NCI-H526 (cell line): Measurements from ENCODE around the gene SHISA4.
"Not testable (repeated sequence)": the region's sequence is repeated elsewhere in the genome, so short reads cannot be mapped to it uniquely, and the experiment has no call there.

Experiments used
- DNase-seq, 2 experiments: peaks; one replicate each; lab custom pipeline; 2025; lab: John Stamatoyannopoulos, UW

SHISA4 gene

DNA sequence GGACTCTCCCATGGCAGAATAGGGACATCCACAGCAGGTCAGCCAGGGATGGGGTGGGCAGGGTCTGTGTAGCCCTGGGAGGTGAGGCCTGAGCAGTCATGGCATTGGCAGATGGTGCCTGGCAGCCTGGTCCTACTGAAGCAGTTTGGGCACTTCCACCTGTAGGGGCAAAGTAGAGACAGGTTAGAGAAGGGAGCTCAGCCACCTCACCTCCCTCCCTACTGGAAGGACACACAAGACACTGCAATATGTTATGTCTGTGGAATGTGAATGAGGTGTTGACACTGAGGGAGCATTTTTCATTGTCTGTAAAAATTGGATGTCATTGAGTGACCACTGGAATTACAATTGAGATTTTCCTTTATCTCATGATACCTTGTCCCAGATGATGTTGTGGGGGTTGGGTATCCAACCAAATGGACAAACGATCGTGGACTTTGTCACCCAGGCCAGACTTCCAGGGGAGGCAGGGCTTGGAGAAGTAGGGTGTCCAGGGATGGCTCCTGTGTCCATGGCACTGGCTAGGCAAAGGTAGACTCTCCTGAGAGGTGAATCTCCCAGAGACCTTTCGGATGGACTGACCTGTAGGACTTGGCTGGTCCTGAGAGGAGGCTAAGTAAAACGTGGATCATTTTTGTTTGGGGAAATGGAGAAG lies 9.7 kb downstream of the SHISA4 start:
- no peak for DNase-seq

DNA sequence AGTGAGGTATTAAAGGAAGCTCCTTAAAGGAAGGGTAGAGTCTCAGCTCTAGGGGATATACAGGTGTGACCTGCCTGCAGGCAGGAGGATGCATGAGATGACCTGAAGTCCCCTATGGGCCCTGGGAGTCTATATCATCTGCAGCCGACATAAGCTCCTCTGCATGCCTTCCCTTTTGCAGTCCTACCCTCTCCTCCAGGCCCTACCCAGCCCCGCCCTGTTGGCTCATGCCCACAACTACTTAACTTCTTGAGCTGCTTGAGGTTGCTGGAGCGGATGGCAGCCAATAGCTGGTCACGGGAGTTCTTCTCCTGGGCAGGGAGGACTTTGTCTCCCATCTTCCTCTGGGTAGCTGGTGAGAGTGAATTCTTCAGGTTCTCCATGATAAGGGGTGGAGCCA lies 10.3 kb downstream of the SHISA4 start:
- no peak for DNase-seq

DNA sequence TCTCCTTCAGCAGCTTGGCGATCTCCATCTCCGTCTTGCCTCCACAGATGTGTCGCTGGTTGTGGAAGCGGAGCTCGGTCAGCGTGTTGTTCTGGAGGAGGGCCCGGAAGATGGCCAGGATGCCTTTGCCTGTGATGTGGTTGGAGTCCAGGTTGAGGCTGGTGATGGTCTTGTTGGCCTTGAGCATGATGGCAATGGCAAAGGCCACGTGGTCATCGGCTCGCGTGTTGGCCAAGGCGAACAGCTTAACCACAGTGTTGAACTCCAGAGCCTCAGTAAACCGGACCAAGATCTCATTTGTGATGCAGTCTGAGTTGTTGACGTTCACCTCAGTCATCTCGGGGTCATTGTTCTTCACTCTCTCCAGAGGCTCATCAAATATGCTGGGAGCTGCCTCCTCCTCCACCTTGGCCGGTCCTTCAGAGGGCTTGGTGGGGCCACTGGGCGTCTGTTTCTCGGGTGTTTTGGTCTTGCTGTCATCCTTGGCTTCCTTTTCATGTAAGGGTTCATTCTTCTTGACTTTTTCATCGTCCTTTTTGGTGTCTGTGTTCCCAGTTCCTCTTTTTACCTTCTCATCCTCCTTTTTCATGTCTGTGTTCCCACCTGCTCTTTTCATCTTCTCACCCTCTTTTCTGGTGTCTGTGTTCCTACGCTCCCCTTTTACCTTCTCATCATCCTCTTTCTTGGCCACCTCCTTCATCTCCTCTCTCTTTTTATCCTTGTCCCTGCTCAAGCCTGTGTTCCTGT lies 11.2 kb downstream of the SHISA4 start:
- DNase-seq = no peak

DNA sequence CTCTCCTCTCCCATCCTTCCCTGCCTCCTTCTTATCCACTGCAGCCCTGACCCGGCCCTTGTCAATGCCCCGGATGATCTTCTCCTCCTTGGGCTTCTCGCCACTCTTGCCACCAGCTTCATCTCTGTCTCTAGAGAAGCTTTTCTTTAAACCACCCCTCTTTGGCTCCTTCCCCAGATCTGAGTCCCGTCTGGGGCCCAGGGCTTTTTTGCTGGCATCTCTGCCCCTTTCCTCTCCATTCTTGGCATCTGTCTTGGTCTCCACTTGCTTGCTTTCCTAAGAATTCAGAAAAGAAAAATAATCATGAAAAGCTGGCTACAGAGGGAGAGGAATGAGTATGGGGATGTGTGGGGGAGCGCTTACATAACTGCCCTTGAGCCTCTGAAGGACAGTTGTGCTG lies 11.8 kb downstream of the SHISA4 start:
- no peak for DNase-seq

DNA sequence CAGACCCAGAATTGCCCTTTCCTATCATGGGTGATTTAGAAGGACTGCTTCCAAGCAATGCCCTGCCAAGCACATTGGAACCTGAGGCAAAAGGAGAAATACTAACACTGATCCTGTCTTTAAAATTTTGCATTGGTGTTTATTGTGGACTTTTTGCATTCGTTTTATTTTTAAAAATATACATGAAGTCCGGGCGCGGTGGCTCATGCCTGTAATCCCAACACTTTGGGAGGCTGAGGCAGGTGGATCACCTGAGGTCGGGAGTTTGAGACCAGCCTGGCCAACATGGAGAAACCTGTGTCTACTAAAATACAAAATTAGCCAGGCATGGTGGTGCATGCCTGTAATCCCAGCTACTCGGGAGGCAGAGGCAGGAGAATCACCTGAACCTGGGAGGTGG lies 12.3 kb downstream of the SHISA4 start:
- not testable (repeated sequence) for DNase-seq

DNA sequence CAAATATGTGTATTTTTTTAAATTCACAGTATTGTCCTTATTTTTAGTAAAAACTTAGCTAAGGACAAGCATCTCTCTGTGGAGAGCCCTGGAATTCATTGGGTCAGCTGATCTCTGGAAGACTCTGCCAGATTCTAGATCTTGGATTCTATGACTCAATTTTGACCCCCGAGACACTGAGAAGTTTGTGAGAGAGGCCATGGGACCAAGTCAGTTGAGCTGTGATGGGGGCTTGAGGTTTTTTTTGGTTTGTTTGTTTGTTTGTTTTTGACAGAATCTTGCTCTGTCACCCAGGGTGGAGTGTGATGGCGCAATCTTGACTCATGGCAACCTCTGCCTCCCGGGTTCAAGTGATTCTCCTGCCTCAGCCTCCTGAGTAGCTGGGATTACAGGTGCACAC lies 13.5 kb downstream of the SHISA4 start:
- DNase-seq = no peak

DNA sequence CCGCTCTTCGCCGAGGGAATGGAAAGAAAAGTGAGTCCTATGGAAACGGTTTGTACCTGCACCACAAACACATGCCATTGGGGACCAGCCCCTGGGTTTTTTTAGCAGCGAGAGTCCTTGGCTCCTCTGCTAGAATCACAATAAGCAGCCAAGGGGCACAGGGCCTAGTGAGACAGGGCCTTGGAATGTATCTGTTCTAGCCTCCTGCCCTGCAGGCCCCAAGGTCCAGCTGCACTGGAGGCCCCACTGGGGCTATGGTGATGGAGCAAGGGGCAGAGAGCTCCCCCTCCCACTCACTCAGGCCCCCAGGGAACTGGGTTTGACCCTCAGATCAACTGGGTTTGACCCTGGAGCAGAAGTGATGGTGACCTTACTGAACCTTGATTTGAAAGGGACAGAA lies 14.4 kb downstream of the SHISA4 start:
- no peak for DNase-seq

DNA sequence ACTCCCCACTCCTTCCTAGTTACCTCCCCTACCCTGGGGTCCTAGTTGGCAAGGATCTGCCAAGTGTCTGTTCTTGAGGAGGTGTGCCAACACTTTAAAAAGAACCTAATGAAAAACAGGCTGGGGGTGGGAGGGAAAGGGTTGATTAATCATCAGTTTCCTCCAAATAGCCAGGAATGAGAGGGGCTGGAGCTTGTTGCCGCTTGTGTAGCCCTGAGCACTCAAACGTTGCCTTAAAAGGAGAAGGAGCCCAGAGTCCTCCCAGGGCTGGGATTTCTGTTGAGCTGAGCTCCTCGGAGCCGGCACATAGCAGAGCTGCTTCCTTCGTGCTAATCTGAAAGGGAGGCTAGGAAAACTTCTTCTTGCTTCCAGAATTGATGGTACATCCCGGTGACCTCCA lies 15.9 kb downstream of the SHISA4 start:
- DNase-seq = no peak

DNA sequence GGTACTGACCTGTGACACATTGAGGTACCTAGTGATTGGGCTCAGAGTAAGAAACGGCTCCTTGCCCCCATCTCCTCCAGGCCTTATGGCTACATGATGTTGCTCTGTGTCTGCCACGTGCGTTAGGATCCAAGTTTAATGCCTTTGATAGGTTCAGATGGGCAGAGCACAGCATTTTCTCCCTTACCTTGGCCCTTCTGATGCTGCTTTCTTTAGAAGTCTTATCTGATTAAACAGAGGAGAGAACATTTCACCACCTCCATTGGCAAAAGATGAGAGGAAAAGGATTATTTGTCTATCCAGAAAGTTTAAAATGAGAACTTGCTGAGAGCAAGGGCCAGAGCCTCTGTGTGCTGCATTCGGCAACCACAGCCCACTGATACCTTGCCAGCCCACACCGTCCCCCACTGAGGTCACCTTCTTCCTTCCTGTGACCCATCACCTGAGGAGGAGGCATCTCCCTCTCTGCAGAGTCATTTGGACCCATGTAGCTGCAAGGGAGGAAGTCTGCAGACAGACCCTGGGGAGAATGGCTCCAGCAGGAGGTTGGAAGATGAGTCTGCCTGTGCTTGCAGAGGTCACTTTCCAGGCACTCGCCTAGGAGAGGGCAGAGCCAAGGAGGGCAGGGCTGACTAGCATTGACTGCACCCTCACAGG lies 16.7 kb downstream of the SHISA4 start:
- DNase-seq = no peak

DNA sequence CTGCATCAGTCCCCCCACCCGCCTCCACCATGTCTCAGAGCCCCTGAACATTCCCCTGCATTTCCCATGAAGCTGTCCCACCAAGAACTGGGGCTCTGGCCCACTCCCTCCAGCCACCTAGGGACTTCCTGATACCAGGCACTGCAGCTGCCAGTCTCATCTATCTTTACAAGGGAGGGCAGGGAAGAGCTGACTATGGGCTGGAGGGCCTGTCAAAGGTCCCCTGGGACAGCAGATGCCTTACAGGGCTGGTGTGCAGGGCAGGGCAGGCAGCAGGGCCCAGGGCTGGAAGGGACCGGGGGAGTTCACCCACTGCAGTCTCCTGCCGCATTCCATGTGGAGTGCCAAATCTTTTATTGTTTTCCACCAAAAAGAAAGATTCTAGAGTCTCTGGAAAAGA lies 17.6 kb downstream of the SHISA4 start:
- DNase-seq = peak in 1 of 2 experiments; percentile 9

DNA sequence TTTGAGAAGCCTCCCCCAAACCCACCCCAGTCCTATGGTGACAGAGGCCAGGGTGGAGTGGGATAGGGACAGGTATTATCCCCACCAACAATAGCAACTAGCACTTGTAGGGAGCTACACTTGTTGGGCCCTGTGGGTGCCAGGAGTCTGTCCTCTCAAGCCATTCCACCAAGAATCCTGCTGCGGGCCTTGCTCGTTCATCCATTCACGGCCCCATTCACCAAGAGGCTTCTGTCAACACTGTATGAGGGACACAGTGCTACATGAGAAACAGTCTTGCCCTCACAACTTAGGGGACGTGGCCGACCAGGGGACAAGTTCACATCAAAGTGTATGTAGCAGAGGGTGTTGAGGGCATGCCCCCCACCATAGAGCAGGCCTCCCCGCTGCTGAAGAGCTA lies 18.9 kb downstream of the SHISA4 start:
- no peak for DNase-seq

DNA sequence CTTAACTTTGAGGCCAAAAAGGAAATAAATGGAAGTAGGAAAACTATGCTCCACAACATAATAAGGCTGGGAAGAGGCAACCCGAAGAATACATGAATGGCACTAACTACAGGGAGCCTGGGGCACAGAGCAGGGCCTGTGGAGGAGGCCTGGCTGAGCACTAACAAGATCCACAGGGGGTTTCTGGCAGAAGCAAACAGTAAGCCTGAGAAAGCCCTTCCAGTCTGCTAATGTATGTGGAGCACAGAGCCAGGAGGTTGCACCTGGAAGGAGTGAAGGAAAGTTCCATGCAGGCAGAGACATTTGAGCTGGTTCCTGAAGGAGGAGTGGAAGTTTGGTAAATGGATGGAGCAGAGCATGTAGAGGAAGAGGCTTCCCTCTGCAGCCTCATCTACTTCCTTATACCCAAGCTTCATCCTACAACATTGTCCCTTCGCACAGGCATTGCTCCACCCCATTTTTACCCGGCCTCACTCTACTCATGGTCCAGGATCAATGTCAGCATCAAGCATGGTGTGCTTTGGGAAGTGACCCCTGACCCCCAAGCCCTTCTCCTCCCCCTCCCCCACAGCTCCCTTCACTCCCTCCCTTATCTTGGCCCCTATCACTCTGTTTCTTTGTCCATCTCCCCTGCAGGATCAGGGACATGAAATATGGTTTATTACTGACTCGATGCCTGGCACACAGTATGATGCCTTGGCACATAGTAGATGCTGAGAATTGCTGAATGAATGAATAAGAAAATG lies 23.3 kb downstream of the SHISA4 start:
- DNase-seq = no peak

DNA sequence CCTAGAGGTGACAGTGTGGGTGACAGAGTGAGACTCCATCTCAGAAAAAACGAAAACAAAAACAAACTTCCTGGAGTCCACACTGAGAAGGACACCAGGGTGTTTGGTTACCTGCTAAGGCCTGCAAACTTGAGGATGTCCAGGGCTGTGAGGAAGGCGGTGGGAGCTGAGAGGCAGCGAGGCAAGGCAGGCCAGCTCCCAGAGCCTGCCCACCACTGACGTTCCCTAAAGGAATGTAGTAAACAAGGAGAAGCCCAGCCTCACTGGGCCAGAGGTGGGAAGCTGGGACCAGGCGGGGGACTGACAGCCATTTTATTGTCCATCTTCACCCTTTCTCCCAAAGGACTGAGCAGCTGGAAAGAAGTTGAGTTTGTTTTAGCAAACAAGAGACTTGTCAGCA lies 24.1 kb downstream of the SHISA4 start:
- no peak for DNase-seq

DNA sequence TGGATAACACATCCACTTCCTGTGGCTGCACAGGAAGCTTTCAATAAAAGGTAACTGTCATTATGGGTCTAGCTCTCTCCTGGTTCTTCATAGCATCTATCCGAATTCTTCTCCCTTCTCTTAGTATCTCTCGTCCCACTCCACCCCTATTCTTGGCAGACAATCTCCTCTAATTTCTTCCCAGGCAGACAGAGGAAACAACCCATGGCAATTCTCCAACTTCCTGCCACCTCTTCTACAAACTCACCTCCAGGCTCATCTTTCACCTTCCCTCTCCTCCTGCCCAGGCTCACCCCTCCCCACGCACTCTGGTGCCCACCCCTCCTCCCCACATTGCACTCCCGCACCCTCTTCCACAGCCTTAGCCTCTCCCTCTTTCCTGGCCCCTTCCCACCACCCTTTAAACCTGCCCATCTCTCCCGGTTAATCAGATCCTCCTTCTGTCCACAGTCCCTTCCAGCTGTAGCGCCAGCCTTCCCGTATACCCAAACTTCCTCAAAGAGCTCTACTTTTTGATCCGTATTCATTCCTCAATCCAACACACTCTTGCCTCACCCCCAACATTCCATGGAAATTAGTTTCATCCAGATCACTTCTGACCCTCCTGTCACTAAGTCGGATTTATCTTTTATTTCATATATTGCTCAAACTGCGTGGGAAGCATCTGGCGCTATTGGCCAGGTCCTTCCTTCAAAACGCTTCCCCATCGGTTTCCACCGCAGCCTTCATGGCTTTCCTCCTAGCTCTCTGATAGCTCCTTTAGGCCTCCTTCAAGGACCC lies 25.9 kb downstream of the SHISA4 start:
- no peak for DNase-seq

DNA sequence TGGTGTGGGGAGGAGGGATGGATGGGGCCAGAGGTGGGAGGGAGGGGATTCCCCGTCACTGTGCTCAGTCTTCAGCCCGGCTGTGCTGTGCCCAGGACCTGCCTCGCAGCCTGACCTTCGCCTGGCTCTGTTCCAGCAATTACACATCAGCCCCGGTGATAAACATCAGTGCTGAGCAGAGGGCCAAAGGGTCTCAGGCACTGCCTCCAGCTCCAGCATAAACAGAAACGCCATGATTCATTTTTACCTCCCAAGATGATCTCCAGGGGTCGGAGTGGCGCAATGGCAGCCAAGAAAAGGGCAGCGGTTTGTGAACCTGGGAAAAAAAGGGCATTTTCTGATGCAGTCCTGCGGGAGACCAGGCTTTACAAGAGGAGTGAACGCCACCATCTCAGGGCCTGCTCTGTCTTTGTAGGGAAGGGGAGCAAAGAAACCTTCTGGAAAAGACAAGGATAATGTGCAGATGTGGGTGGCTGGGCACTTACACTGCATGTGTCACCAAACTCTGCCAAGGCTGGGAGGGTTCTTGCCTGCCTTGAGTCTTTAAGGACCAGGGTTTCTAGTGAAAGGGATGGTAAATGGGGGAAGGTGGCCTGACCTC lies 28.1 kb downstream of the SHISA4 start:
- DNase-seq = no peak

DNA sequence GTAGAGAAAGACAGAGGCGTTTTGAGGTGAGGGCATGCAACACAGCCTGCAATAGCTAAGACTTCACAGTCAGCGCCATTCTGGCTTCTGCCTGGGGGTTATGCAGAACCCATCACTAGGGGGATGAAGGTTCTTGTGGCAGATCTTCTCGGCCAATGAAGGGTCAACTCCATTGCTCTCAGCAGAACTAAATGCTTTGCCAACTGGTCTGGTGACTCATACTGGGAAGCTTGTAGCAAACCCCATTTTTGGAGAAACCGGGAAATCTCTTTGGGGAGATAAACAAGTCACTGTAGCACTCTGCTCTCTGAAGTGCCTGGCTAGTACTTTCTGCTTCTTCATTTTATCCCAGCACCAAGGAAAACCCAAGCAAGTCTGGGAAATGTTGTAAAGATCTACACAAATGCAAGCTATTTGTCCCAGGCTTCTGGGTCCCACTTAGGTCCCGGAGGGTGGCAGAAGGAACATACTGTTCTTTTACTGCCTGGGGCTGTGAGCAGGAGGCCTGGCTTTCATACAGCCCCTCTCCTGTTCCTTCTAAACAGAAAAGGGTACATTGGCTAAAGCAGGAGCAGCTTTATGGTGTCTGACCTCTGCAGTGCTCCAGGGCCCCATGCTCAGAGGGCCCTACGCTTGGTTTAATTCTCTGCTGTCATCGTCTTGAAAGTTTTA lies 28.8 kb downstream of the SHISA4 start:
- no peak for DNase-seq

DNA sequence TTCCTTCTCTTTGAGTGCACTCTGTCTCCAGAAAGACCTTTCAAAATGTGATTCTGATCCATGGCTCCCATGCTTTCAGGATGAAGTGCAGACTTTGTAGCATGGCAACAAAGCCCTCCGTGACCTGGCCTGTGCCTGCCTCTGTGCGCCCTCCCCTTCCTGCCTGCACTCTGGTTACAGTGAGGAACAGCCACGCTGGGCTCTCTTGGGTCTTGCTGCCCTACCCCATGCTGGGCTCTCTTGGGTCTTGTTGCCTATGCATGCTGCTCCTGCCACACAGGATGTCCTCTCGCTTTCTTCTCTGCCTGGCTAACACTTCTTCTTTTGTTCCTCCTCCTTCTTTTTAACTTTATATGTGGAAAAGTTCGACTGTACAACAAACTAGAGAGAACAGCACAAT lies 29.6 kb downstream of the SHISA4 start:
- no peak for DNase-seq

DNA sequence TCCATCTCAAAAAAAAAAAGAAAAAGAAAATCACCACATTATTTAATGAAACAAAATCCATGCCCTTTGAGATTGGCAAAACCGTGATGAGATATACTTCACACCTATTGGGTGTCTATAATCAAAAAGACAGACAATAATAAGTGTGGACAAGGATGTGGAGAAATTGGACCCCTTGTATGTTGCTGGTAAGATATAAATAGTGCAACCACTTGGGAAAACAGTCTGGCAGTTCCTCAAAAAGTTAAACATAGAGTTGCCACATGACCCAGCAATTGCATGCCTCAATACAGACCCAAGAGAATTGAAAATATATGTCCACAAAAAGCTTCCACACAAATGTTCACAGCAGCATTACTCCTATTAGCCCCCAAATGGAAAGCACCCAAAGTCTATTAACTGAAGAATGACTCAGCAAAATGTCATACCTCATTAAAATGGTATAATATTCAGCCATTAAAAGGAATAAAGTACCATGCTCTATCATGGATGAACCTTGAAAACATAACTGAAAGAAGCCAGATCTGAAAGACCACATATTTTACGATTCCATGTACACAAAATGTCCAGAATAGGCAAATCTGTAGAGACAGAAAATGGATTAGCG lies 33.4 kb downstream of the SHISA4 start:
- no peak for DNase-seq

DNA sequence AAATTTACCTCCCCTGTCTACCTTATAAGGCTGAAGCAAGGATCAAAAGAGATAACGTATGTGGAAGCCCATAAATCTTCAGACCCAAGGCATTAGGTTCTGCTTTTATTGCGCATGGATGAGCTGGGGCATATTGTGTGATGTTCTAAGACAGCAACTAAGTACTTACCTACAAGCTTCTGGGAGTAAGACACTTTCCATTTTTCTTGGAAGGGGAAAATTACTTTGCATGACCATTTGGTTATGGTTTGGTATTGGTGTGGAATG lies 36.5 kb downstream of the SHISA4 start:
- no peak for DNase-seq

DNA sequence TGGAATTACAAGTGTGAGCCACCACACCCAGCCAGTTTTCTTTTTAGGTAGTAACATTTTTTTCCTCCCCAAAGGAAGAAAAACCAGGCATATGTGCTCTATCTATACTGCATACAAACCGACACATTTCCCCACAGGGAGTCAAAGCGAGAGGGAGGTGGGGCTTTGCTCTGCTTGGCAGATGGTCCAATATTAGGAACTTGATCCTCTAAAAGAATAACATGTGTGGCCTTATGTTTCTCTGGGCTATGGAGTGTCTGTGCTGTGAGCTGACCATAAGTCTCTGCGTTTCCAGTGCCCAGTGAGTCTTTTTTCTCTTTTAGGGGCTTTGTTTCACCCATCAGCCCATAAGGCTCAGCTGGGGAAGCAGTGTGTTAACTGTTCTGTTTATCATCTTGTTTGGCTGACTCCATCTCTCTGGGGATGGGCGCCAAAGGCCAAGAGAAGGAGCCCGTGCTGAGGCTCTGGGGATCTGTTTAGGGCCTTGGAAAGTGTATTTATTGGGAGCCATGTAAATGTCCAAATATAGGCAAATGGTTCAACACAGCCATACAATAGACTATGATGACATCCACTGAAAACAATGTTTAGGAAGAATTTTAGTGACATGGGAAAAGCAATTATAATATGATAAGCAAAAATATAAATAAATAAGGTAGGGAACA lies 37.4 kb downstream of the SHISA4 start:
- DNase-seq = no peak
